GM21526 (cell line): ENCODE results near the gene TGIF2LX.
"Not testable (repeated sequence)": the region's sequence is repeated elsewhere in the genome, so short reads cannot be mapped to it uniquely, and the experiment has no call there.

ENCODE experiments used
- ATAC-seq: cut with Tn5 transposase; IDR thresholded peaks from one replicate; pipeline ENCODE4 v1.9.1; 2021; ENCODE audit warnings: moderate library complexity; ENCODE audit not compliant: unreplicated experiment, low FRiP score

The TGIF2LX gene

GRCh38 chrX:89921665-89922064 is at the start of gene TGIF2LX:
Gene TGIF2LX, plus strand, starts transcription at chrX:89921908. Its CDS starts 178 bp downstream, at chrX:89922086.
- not testable (repeated sequence) for ATAC-seq

- not testable (repeated sequence) for ATAC-seq
These were observed 728 bp downstream of the TGIF2LX start for GRCh38 chrX:89922338-89922934.

GRCh38 chrX:89943077-89943476 is 21.4 kb downstream of the TGIF2LX start:
- ATAC-seq, result not testable (repeated sequence)

GRCh38 chrX:89965588-89965987 is 43.9 kb downstream of the TGIF2LX start:
- ATAC-seq, result not testable (repeated sequence)
